GM13977 (cell line): Measurements from ENCODE around the gene TNRC6B.
"Not testable (repeated sequence)": the region's sequence is repeated elsewhere in the genome, so short reads cannot be mapped to it uniquely, and the experiment has no call there.

ENCODE experiments used
- DNase-seq: peaks from one replicate; pipeline ENCODE4 v3.0.0; 2012; ENCODE audit warnings: low spot score
- CTCF ChIP-seq: IDR thresholded peaks from 2 replicates; pipeline ENCODE4 v1.5.1; 2012; ENCODE audit warnings: mild to moderate bottlenecking, control low read depth; ENCODE audit not compliant: insufficient read depth; ENCODE audit errors: extremely low read depth, missing control alignments
- in situ Hi-C: fragments of 300-500 bp; cut with MboI; formaldehyde crosslinking; loops from one replicate; pipeline ENCODE4 v1.12.0; 2022; ENCODE audit warnings: low sequenced_read_pairs, low pct_unique_long_range_greater_than_20kb, mixed read lengths, inconsistent platforms; ENCODE audit not compliant: unreplicated experiment

Gene TNRC6B

GRCh38 chr22:40182231-40182835 is 4.6 kb downstream of the TNRC6B start:
- TF ChIP-seq CTCF: no peak
- in situ Hi-C loops: no loop called here
- DNase-seq: no peak

- in situ Hi-C loops: no loop called here
- TF ChIP-seq CTCF: no peak
- DNase-seq: no peak
Measured at GRCh38 chr22:40183029-40183581, 5.4 kb downstream of the TNRC6B start.

- DNase-seq, in situ Hi-C loops: not testable (repeated sequence)
Measured at GRCh38 chr22:40183603-40184002, 5.9 kb downstream of the TNRC6B start.

GRCh38 chr22:40187389-40187788 is 9.7 kb downstream of the TNRC6B start:
- TF ChIP-seq CTCF: no peak
- in situ Hi-C loops: no loop called here

GRCh38 chr22:40189997-40190396 is 12.3 kb downstream of the TNRC6B start:
- in situ Hi-C loops: no loop called here

More at GRCh38 chr22:40187389-40187788, 9.7 kb downstream of the TNRC6B start:
- DNase-seq: no peak

GRCh38 chr22:40190501-40190900 is 12.8 kb downstream of the TNRC6B start:
- in situ Hi-C loops: no loop called here
- no peak for DNase-seq
- no peak for TF ChIP-seq CTCF

More at GRCh38 chr22:40189997-40190396, 12.3 kb downstream of the TNRC6B start:
- no peak for TF ChIP-seq CTCF
- DNase-seq: no peak
